MCF 10A (cell line): ENCODE results near the gene LEMD3. TPM values are rescaled to one million over a fixed set of nuclear protein-coding genes. Genes with fewer than 3 reads are reported as not detected.

Source experiments
- BruUV-seq: library from RNA; stranded (reverse); fragments of 400-500 nt; replicated peaks from 2 replicates; lab custom pipeline; 2021; lab: Mats Ljungman, UMichigan
- CTCF ChIA-PET: fragments of 300-600 bp; sonication (Branson Sonifier 250); formaldehyde crosslinking; extraction: SDS; loops from one replicate; lab custom pipeline; 2021; ENCODE audit warnings: antibody characterized with exemption, inconsistent platforms; lab: Yijun Ruan, JAX
- POLR2A ChIA-PET: fragments of 300-600, 350-650 bp; sonication (Branson Sonifier 250); formaldehyde crosslinking; extraction: SDS; loops from one replicate; lab custom pipeline; 2020; ENCODE audit warnings: antibody characterized with exemption, inconsistent platforms; lab: Yijun Ruan, JAX
- DNase-seq: peaks from one replicate; pipeline ENCODE4 v3.0.0-alpha.2; 2018; ENCODE audit not compliant: unreplicated experiment
- H3K27ac Mint-ChIP-seq: one replicate; pipeline ENCODE4 v1.8.0; 2022; ENCODE audit warnings: mild to moderate bottlenecking, low read depth, mixed read lengths; ENCODE audit not compliant: unreplicated experiment
- H3K27me3 Mint-ChIP-seq: one replicate; pipeline ENCODE4 v1.8.0; 2022; ENCODE audit warnings: mixed read lengths; ENCODE audit not compliant: insufficient read depth, unreplicated experiment
- H3K36me3 Mint-ChIP-seq: one replicate; pipeline ENCODE4 v1.8.0; 2022; ENCODE audit warnings: mild to moderate bottlenecking, moderate library complexity, mixed read lengths; ENCODE audit not compliant: insufficient read depth, unreplicated experiment
- H3K4me1 Mint-ChIP-seq: one replicate; pipeline ENCODE4 v1.8.0; 2022; ENCODE audit warnings: mixed read lengths; ENCODE audit not compliant: insufficient read depth, unreplicated experiment
- H3K4me3 Mint-ChIP-seq: one replicate; pipeline ENCODE4 v1.8.0; 2022; ENCODE audit warnings: mild to moderate bottlenecking, moderate library complexity, mixed read lengths; ENCODE audit not compliant: unreplicated experiment
- H3K9me3 Mint-ChIP-seq: one replicate; pipeline ENCODE4 v1.8.0; 2022; ENCODE audit warnings: mixed read lengths; ENCODE audit not compliant: unreplicated experiment
- CTCF ChIP-seq: fragments of 200-600 bp; IDR thresholded peaks from one replicate; pipeline ENCODE4 v1.8.0; 2022; ENCODE audit warnings: antibody characterized with exemption, mild to moderate bottlenecking; ENCODE audit not compliant: unreplicated experiment
- intact Hi-C: fragments of 100-400 bp; cut with micrococcal nuclease; formaldehyde crosslinking; loops from 2 replicates; pipeline ENCODE4 v1.14.1; 2022
- total RNA-seq: library from RNA; stranded (reverse); gene quantifications from 2 replicates; pipeline ENCODE4 v1.2.3, GENCODE V29; 2022

LEMD3 gene
- total RNA-seq, 1 experiment from 2014 or later: 21.8 TPM

- Mint-ChIP-seq H3K9me3 (peaks cover 8% of the 10 kb centered on the region), H3K4me1 (peaks cover 14% of the 10 kb centered on the region), H3K27ac (no peak overlapping the region), H3K36me3 (no peaks in the 10 kb centered on the region), H3K27me3 (no peaks in the 10 kb centered on the region), H3K4me3 (no peak overlapping the region)
- POLR2A ChIA-PET: no interaction called here
- CTCF ChIA-PET: interaction anchor here (0.8 kb wide), 1 partner anchor 16 kb away, joined by 3 read pairs; no protein-coding TSS in a partner anchor
- intact Hi-C loops: no loop called here
- no peak for DNase-seq
- no peak for TF ChIP-seq CTCF
- BruUV-seq: no TSS peak
These were observed 27.6 kb downstream of the LEMD3 start for GRCh38 chr12:65196762-65197567.

- CTCF ChIA-PET: no interaction called here
- Mint-ChIP-seq H3K4me3 (no peak overlapping the region), H3K27me3 (no peaks in the 10 kb centered on the region), H3K4me1 (peaks cover 14% of the 10 kb centered on the region), H3K9me3 (peaks cover 8% of the 10 kb centered on the region), H3K27ac (no peak overlapping the region), H3K36me3 (peaks cover 1% of the 10 kb centered on the region)
- BruUV-seq: no TSS peak
- DNase-seq: no peak
- POLR2A ChIA-PET: interaction anchor here (0.7 to 0.9 kb wide), 3 partner anchors 15 to 376 kb away, joined by 3 read pairs; no protein-coding TSS in a partner anchor
- no peak for TF ChIP-seq CTCF
- intact Hi-C loops: no loop called here
These were observed 30.2 kb downstream of the LEMD3 start for GRCh38 chr12:65199604-65200003.

- POLR2A ChIA-PET: no interaction called here
- no TSS peak for BruUV-seq
- no peak for TF ChIP-seq CTCF
- intact Hi-C loops: no loop called here
- Mint-ChIP-seq H3K27ac (no peak overlapping the region), H3K27me3 (no peaks in the 10 kb centered on the region), H3K4me3 (no peak overlapping the region), H3K4me1 (peaks cover 14% of the 10 kb centered on the region), H3K9me3 (peaks cover 8% of the 10 kb centered on the region), H3K36me3 (peaks cover 6% of the 10 kb centered on the region)
- DNase-seq: peak; percentile 11
- CTCF ChIA-PET: no interaction called here
These were observed 30.8 kb downstream of the LEMD3 start for GRCh38 chr12:65200007-65200665.

GRCh38 chr12:65203376-65203775 lies 34.0 kb downstream of the LEMD3 start:
- H3K9me3 Mint-ChIP-seq: no peaks in the 10 kb centered on the region
- peaks cover 6% of the 10 kb centered on the region for H3K36me3 Mint-ChIP-seq
- no TSS peak for BruUV-seq
- intact Hi-C loops: no loop called here
- CTCF ChIA-PET: no interaction called here
- H3K4me1 Mint-ChIP-seq: peaks cover 14% of the 10 kb centered on the region
- H3K27ac Mint-ChIP-seq: no peak overlapping the region
- no peak for TF ChIP-seq CTCF
- POLR2A ChIA-PET: no interaction called here
- H3K27me3 Mint-ChIP-seq: no peaks in the 10 kb centered on the region
- DNase-seq: no peak
- no peak overlapping the region for H3K4me3 Mint-ChIP-seq
